Transverse colon (tissue), 4 donors: Measurements from ENCODE around the gene FAM219A.

ENCODE experiments used
- POLR2AphosphoS5 ChIP-seq, 3 donors: sonication (generic); formaldehyde crosslinking; IDR thresholded peaks; one replicate each; pipeline ENCODE4 v1.6.1; 2016; ENCODE audit warnings: antibody characterized with exemption in 3 of 3
- TF ChIP-seq, protein P1 (sequence below), 5 experiments: fragments of 200-600 bp in 3 of 5; fragments of 450-650 bp in 2 of 5; sonication (generic) in 3 of 5; IDR thresholded peaks; 1 replicate in 2 of 5; 2 replicates in 3 of 5; pipeline ENCODE4 v1.5.1; 2016 to 2017; ENCODE audit warnings: antibody characterized with exemption in 5 of 5, inconsistent platforms in 3 of 5, mild to moderate bottlenecking in 2 of 5, moderate library complexity in 1 of 5

DNA sequence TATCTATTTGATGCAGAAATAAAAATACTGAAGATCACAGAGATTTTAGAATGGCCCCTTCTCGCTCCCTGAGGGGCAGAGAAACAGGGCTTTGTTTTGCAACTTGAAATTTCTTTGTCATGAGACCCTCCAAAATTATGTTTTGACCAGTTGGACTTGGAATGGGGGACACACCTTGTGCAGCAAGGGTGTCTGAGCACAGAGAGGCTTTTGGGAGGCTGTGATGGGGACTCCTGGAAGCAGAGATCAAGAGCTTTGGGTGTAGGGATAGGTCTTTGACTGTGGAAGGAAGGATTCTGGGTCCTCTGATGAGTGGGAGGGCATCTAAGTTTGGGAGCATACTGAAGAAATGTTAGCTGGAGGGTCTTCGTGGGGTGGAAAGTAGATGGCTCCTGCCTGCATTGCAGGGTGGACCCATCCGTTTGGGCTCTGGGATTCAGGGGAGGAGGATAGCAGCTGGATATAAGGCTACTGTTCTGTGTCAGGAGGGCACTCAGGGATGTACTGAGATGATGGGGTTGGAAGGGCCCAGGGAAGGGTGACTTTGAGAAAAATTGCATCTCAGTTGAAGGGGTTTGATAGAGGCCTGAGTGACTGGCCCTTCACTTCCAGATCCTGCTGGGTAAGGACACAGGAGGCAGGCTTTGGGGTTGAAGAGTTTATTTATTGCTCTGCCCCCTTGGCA is 79.9 kb downstream of the FAM219A start:
- TF ChIP-seq, protein P1, sequence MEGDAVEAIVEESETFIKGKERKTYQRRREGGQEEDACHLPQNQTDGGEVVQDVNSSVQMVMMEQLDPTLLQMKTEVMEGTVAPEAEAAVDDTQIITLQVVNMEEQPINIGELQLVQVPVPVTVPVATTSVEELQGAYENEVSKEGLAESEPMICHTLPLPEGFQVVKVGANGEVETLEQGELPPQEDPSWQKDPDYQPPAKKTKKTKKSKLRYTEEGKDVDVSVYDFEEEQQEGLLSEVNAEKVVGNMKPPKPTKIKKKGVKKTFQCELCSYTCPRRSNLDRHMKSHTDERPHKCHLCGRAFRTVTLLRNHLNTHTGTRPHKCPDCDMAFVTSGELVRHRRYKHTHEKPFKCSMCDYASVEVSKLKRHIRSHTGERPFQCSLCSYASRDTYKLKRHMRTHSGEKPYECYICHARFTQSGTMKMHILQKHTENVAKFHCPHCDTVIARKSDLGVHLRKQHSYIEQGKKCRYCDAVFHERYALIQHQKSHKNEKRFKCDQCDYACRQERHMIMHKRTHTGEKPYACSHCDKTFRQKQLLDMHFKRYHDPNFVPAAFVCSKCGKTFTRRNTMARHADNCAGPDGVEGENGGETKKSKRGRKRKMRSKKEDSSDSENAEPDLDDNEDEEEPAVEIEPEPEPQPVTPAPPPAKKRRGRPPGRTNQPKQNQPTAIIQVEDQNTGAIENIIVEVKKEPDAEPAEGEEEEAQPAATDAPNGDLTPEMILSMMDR (IDR thresholded peaks at IDR 0.05) = no peak
- TF ChIP-seq POLR2AphosphoS5 (IDR thresholded peaks at IDR 0.05) = no peak
